HCT116 (cell line): ENCODE results near the gene ACSF2. TPM values are rescaled to one million over a fixed set of nuclear protein-coding genes. Genes with fewer than 3 reads are reported as not detected.

Experiments used
- ATAC-seq: fragments of 200-7000 bp; cut with Tn5 transposase; 2 replicates; pipeline ENCODE4 v1.9.1; 2020; ENCODE audit warnings: mild to moderate bottlenecking, moderate library complexity
- BruUV-seq: library from RNA; stranded (reverse); fragments of 400-500 nt; replicated peaks from 2 replicates; lab custom pipeline; 2021; lab: Mats Ljungman, UMichigan
- CTCF ChIA-PET: fragments of 300-600 bp; sonication (Branson Sonifier 250); formaldehyde crosslinking; loops from one replicate; lab custom pipeline; 2021; ENCODE audit warnings: antibody characterized with exemption; lab: Charles Lee
- POLR2A ChIA-PET: fragments of 300-600, 350-600 bp; sonication (Branson Sonifier 250); formaldehyde crosslinking; loops from one replicate; lab custom pipeline; 2021; ENCODE audit warnings: antibody characterized with exemption; lab: Charles Lee
- RAD21 ChIA-PET, 2 experiments: fragments of 300-600 bp; sonication (Branson Sonifier 250); formaldehyde crosslinking; loops; one replicate each; lab custom pipeline; 2023; ENCODE audit warnings: low total read pairs in 2 of 2; ENCODE audit not compliant: uncharacterized antibody in 2 of 2, unreplicated experiment in 2 of 2, low non-redundant PET in 1 of 2; lab: Charles Lee
- DNase-seq: peaks from one replicate; pipeline ENCODE4 v3.0.0-alpha.2; 2010; ENCODE audit warnings: low read depth, low spot score
- H2AFZ ChIP-seq: fragments of 200-600 bp; shearing (Covaris generic), sonication (generic); 2 replicates; pipeline ENCODE4 v1.6.1; 2017; ENCODE audit warnings: low read depth, mixed run types, mixed read lengths, antibody characterized with exemption, low read length; ENCODE audit not compliant: poor library complexity, severe bottlenecking
- H3K27ac ChIP-seq: 2 replicates; pipeline ENCODE4 v1.5.1; 2012; ENCODE audit warnings: low read depth, low read length
- H3K27me3 ChIP-seq: fragments of 200-600 bp; sonication (generic); 2 replicates; pipeline ENCODE4 v1.6.1; 2016; ENCODE audit warnings: mixed run types, low read length, mixed read lengths; ENCODE audit not compliant: insufficient read depth
- H3K36me3 ChIP-seq, 2 experiments: fragments of 200-500 bp in 1 of 2; fragments of 200-600 bp in 1 of 2; sonication (Bioruptor generic) in 1 of 2; sonication (generic) in 1 of 2; 2 replicates each; pipeline versions ENCODE4 v1.5.1 to v1.6.1; 2014 to 2016; ENCODE audit warnings: low read length in 2 of 2, inconsistent platforms in 1 of 2, mixed read lengths in 1 of 2, mixed run types in 1 of 2; ENCODE audit not compliant: insufficient read depth in 2 of 2, control insufficient read depth in 1 of 2
- H3K4me1 ChIP-seq, 2 experiments: fragments of 200-600 bp in 1 of 2; sonication (generic) in 1 of 2; 2 replicates each; pipeline versions ENCODE4 v1.5.1 to v1.6.1; 2012 to 2017; ENCODE audit warnings: low read length in 2 of 2, inconsistent platforms in 1 of 2, mild to moderate bottlenecking in 1 of 2, mixed read lengths in 1 of 2, mixed run types in 1 of 2, moderate library complexity in 1 of 2; ENCODE audit not compliant: insufficient read depth in 2 of 2, control insufficient read depth in 1 of 2
- H3K4me2 ChIP-seq: fragments of 200-600 bp; sonication (generic); 2 replicates; pipeline ENCODE4 v1.6.1; 2017; ENCODE audit warnings: mixed run types, low read length, mixed read lengths
- H3K4me3 ChIP-seq, 2 experiments: fragments of 200-600 bp in 1 of 2; sonication (generic) in 1 of 2; replicated peaks in 1 of 2; 2 replicates each; pipeline ENCODE4 v1.5.1; 2011 to 2016; ENCODE audit warnings: low read length in 2 of 2, control low read depth in 1 of 2, low read depth in 1 of 2, mild to moderate bottlenecking in 1 of 2, mixed read lengths in 1 of 2, mixed run types in 1 of 2
- H3K79me2 ChIP-seq: fragments of 200-600 bp; sonication (generic); 2 replicates; pipeline ENCODE4 v1.6.1; 2017; ENCODE audit warnings: mild to moderate bottlenecking, mixed run types, low read length, moderate library complexity, mixed read lengths; ENCODE audit not compliant: insufficient read depth
- H3K9ac ChIP-seq: fragments of 200-600 bp; sonication (generic); 2 replicates; pipeline ENCODE4 v1.6.1; 2016; ENCODE audit warnings: low read length, mixed read lengths
- H3K9me2 ChIP-seq: fragments of 200-600 bp; sonication (generic), shearing (Covaris generic); 2 replicates; pipeline ENCODE4 v1.6.1; 2017; ENCODE audit warnings: mixed run types, mild to moderate bottlenecking, moderate library complexity; ENCODE audit not compliant: insufficient read depth
- H3K9me3 ChIP-seq, 2 experiments: fragments of 200-500 bp in 1 of 2; fragments of 200-600 bp in 1 of 2; sonication (Bioruptor generic) in 1 of 2; sonication (generic) in 1 of 2; 2 replicates each; pipeline ENCODE4 v1.6.1; 2014 to 2017; ENCODE audit warnings: low read length in 2 of 2, mixed read lengths in 2 of 2, inconsistent platforms in 1 of 2, low read depth in 1 of 2, mild to moderate bottlenecking in 1 of 2, mixed run types in 1 of 2, moderate library complexity in 1 of 2; ENCODE audit not compliant: control insufficient read depth in 1 of 2, insufficient read depth in 1 of 2
- H4K20me1 ChIP-seq: fragments of 200-600 bp; sonication (generic), shearing (Covaris generic); 2 replicates; pipeline ENCODE4 v1.6.1; 2017; ENCODE audit warnings: mixed run types, mild to moderate bottlenecking, moderate library complexity; ENCODE audit not compliant: insufficient read depth
- EGR1 ChIP-seq: IDR thresholded peaks from 2 replicates; pipeline ENCODE4 v1.6.1; 2012; ENCODE audit warnings: low read depth
- EZH2phosphoT487 ChIP-seq: fragments of 200-600 bp; IDR thresholded peaks from 2 replicates; pipeline ENCODE4 v1.6.1; 2018; ENCODE audit warnings: antibody characterized with exemption, borderline replicate concordance
- FOSL1 ChIP-seq: IDR thresholded peaks from 2 replicates; pipeline ENCODE4 v1.6.1; 2012; ENCODE audit warnings: low read depth
- POLR2AphosphoS5 ChIP-seq: IDR thresholded peaks from 2 replicates; pipeline ENCODE4 v1.6.1; 2011; ENCODE audit warnings: mild to moderate bottlenecking, low read depth, low read length, moderate library complexity
- RAD21 ChIP-seq: IDR thresholded peaks from 2 replicates; pipeline ENCODE4 v1.6.1; 2012; ENCODE audit warnings: low read depth, mild to moderate bottlenecking
- SIN3A ChIP-seq: IDR thresholded peaks from 2 replicates; pipeline ENCODE4 v1.6.1; 2012; ENCODE audit warnings: low read depth
- SP1 ChIP-seq: IDR thresholded peaks from 2 replicates; pipeline ENCODE4 v1.6.1; 2012; ENCODE audit warnings: low read depth
- SRF ChIP-seq: IDR thresholded peaks from 2 replicates; pipeline ENCODE4 v1.6.1; 2012; ENCODE audit warnings: low read depth
- YY1 ChIP-seq: IDR thresholded peaks from 2 replicates; pipeline ENCODE4 v1.6.1; 2011; ENCODE audit warnings: low read length, low read depth, moderate library complexity, mild to moderate bottlenecking; ENCODE audit not compliant: insufficient replicate concordance; ENCODE audit errors: extremely low read depth
- ZFX ChIP-seq: fragments of 450-650 bp; IDR thresholded peaks from 2 replicates; pipeline ENCODE4 v1.6.1; 2017
- ZNF274 ChIP-seq: fragments of 200-500 bp; sonication (Bioruptor generic); IDR thresholded peaks from 2 replicates; pipeline ENCODE4 v1.6.1; 2014; ENCODE audit warnings: mild to moderate bottlenecking, low read depth, low read length, inconsistent platforms
- intact Hi-C: fragments of 100-400 bp; cut with micrococcal nuclease; formaldehyde crosslinking; loops from 2 replicates; pipeline ENCODE4 v1.10.0; 2022
- total RNA-seq: library from RNA; stranded (reverse); gene quantifications from one replicate; pipeline ENCODE4 v1.2.1, GENCODE V29; 2021; ENCODE audit not compliant: unreplicated experiment
- TF ChIP-seq, protein P1 (sequence below), 3 experiments: fragments of 200-600 bp in 1 of 3; sonication (generic) in 1 of 3; IDR thresholded peaks in 2 of 3; conservative IDR thresholded peaks in 1 of 3; 2 replicates each; pipeline ENCODE4 v1.5.1; 2012 to 2017; ENCODE audit warnings: low read depth in 2 of 3, low read length in 2 of 3, antibody characterized with exemption in 1 of 3, borderline replicate concordance in 1 of 3, control low read depth in 1 of 3, mild to moderate bottlenecking in 1 of 3, mixed read lengths in 1 of 3, mixed run types in 1 of 3, moderate library complexity in 1 of 3; ENCODE audit not compliant: insufficient read depth in 1 of 3
- TF ChIP-seq, protein P2 (sequence below): IDR thresholded peaks from 2 replicates; pipeline ENCODE4 v1.6.1; 2012
- TF ChIP-seq, protein P3 (sequence below): IDR thresholded peaks from 2 replicates; pipeline ENCODE4 v1.6.1; 2011; ENCODE audit warnings: mild to moderate bottlenecking, low read length, moderate library complexity; ENCODE audit not compliant: insufficient replicate concordance; ENCODE audit errors: extremely low read depth
- TF ChIP-seq, protein P4 (sequence below): IDR thresholded peaks from 2 replicates; pipeline ENCODE4 v1.6.1; 2012

The ACSF2 gene
- total RNA-seq, 1 experiment from 2014 or later = 52.4 TPM

DNA sequence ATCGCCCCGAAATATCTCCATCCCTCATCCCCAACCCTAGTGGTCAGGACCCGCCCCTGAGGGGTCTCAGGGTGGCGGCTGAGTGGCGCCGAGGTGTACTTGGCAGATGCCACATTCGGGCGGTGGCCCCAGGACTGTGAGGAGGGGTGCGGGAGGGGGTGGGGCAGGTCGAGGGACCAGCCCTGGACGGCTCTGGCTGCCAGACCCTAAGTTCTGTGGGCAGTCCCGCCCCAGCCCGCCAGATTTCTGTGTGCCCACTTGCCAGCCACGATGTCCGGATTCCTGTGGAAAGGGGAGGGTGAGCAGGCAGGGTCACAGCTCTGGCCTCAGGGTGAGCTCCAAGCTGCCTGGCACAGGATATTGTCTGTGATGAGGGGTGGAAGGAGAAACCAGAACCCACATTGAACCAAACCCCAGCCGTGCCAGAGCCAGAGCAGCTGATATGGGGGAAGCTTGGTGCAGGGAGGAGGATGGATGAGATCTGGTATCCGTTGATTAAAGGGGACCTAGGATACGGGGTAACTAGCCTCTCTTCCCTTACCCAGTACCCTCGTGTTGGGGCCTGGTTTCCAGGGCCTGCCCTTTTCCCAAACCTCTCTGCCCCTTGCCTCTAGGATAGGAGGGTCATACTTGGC, 43.8 kb downstream of the ACSF2 start:
- Histone ChIP-seq H3K4me3 (no peak overlapping the region), H3K27ac (no peak overlapping the region), H3K4me1 (peaks cover 4 to 16% of the 10 kb centered on the region in 2 experiments; a peak in 2 of 4 replicates), H4K20me1 (no peaks in the 10 kb centered on the region), H3K9me2 (no peaks in the 10 kb centered on the region), H3K9me3 (no peaks in the 10 kb centered on the region), H3K4me2 (no peak overlapping the region), H3K36me3 (no peaks in the 10 kb centered on the region), H3K9ac (no peak overlapping the region), H3K27me3 (no peaks in the 10 kb centered on the region), H2AFZ (no peak overlapping the region), H3K79me2 (no peaks in the 10 kb centered on the region)
- CTCF ChIA-PET = no interaction called here
- TF ChIP-seq EGR1 (no peak), SP1 (no peak), SRF (no peak), ZNF274 (no peak), YY1 (no peak), FOSL1 (no peak), EZH2phosphoT487 (no peak), POLR2AphosphoS5 (no peak), RAD21 (no peak), ZFX (no peak), SIN3A (no peak)
- TF ChIP-seq, protein P1, sequence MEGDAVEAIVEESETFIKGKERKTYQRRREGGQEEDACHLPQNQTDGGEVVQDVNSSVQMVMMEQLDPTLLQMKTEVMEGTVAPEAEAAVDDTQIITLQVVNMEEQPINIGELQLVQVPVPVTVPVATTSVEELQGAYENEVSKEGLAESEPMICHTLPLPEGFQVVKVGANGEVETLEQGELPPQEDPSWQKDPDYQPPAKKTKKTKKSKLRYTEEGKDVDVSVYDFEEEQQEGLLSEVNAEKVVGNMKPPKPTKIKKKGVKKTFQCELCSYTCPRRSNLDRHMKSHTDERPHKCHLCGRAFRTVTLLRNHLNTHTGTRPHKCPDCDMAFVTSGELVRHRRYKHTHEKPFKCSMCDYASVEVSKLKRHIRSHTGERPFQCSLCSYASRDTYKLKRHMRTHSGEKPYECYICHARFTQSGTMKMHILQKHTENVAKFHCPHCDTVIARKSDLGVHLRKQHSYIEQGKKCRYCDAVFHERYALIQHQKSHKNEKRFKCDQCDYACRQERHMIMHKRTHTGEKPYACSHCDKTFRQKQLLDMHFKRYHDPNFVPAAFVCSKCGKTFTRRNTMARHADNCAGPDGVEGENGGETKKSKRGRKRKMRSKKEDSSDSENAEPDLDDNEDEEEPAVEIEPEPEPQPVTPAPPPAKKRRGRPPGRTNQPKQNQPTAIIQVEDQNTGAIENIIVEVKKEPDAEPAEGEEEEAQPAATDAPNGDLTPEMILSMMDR (IDR thresholded peaks at IDR 0.05 in 2 of 3, conservative IDR thresholded peaks at IDR 0.05 in 1 of 3; ENCODE audit: borderline replicate concordance in 1 of 3, insufficient read depth in 1 of 3, low read depth in 2 of 3, low read length in 2 of 3) = no peak
- TF ChIP-seq, protein P2, sequence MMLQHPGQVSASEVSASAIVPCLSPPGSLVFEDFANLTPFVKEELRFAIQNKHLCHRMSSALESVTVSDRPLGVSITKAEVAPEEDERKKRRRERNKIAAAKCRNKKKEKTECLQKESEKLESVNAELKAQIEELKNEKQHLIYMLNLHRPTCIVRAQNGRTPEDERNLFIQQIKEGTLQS = no peak
- TF ChIP-seq, protein P3, sequence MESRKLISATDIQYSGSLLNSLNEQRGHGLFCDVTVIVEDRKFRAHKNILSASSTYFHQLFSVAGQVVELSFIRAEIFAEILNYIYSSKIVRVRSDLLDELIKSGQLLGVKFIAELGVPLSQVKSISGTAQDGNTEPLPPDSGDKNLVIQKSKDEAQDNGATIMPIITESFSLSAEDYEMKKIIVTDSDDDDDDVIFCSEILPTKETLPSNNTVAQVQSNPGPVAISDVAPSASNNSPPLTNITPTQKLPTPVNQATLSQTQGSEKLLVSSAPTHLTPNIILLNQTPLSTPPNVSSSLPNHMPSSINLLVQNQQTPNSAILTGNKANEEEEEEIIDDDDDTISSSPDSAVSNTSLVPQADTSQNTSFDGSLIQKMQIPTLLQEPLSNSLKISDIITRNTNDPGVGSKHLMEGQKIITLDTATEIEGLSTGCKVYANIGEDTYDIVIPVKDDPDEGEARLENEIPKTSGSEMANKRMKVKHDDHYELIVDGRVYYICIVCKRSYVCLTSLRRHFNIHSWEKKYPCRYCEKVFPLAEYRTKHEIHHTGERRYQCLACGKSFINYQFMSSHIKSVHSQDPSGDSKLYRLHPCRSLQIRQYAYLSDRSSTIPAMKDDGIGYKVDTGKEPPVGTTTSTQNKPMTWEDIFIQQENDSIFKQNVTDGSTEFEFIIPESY = no peak
- TF ChIP-seq, protein P4, sequence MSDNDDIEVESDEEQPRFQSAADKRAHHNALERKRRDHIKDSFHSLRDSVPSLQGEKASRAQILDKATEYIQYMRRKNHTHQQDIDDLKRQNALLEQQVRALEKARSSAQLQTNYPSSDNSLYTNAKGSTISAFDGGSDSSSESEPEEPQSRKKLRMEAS = no peak
- DNase-seq (no peak), ATAC-seq (no peak)
- RAD21 ChIA-PET = no interaction called here
- POLR2A ChIA-PET = no interaction called here
- BruUV-seq = no TSS peak
- intact Hi-C loops = no loop called here
